Stromal cell of bone marrow (primary cell): ENCODE measurements around the gene SMARCAD1.
A peak's percentile ranks its signal among the peaks of the same experiment; 100 is the strongest.

Experiments used
- DNase-seq: peaks from one replicate; pipeline ENCODE4 v3.0.0-alpha.2; 2012; ENCODE audit warnings: low read depth

Gene SMARCAD1, protein sequence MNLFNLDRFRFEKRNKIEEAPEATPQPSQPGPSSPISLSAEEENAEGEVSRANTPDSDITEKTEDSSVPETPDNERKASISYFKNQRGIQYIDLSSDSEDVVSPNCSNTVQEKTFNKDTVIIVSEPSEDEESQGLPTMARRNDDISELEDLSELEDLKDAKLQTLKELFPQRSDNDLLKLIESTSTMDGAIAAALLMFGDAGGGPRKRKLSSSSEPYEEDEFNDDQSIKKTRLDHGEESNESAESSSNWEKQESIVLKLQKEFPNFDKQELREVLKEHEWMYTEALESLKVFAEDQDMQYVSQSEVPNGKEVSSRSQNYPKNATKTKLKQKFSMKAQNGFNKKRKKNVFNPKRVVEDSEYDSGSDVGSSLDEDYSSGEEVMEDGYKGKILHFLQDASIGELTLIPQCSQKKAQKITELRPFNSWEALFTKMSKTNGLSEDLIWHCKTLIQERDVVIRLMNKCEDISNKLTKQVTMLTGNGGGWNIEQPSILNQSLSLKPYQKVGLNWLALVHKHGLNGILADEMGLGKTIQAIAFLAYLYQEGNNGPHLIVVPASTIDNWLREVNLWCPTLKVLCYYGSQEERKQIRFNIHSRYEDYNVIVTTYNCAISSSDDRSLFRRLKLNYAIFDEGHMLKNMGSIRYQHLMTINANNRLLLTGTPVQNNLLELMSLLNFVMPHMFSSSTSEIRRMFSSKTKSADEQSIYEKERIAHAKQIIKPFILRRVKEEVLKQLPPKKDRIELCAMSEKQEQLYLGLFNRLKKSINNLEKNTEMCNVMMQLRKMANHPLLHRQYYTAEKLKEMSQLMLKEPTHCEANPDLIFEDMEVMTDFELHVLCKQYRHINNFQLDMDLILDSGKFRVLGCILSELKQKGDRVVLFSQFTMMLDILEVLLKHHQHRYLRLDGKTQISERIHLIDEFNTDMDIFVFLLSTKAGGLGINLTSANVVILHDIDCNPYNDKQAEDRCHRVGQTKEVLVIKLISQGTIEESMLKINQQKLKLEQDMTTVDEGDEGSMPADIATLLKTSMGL

DNA sequence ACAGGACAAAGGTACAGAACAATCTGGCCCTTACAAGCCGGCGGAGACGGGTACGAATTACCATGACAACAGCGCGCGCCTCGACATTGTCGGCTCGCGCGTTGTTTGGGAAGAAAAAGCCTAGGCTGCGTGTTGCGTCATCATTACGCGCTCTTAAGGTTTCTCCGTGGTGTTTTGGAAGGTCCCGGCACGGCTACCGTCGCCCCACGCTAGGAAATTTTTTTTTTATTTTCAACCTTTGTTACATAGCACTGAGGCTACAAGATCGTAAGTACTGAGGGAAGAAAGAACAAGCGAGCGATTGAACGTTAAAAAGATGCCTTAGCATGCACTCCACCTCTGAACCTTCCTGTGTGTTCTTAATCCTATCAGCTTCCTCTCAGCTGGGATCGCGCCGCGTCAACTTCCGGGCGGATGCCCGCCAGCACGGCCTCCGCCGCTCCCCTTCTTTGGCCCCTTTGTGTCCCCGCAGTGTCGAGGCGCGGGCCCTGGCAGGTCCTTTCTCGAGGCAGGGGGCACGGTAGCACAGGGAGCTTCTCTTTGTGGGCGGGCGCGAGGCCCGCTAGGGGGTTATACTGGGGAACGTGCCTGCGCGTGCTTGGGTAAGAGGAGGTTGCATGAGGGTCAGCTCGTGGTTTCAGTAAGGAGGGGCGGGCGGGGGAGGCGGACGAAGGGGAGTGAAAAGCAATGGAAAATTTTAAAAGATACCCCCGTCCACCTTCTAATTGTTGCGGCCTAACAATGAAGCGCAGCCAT lies at the start of gene SMARCAD1:
Gene SMARCAD1 (plus strand): TSS at position 397 of the 756 bp plus-strand sequence. CDS start 530 bp downstream, outside the sequence.
- peak; percentile 96 for DNase-seq

DNA sequence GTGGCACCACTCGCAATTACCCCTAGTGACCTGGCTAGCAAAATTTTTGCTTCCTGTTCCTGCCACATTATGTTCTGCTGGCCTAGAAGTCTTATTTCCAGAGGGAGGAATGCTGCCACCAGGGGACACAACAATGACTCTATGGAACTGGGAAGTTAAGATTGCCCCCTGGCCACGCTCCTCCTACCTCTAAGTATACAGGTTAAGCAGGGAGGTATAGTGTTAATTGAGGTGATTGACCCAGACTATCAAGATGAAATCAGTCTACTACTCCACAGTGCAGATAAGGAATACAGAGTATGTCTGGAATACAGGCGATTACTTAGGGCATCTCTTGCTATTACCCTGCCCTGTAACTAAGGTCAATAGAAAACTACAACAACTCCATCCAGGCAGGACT lies 48.8 kb upstream of the SMARCAD1 start:
- no peak for DNase-seq

GRCh38 chr4:94159790-94160189 lies 47.9 kb upstream of the SMARCAD1 start:
- DNase-seq = no peak

DNA sequence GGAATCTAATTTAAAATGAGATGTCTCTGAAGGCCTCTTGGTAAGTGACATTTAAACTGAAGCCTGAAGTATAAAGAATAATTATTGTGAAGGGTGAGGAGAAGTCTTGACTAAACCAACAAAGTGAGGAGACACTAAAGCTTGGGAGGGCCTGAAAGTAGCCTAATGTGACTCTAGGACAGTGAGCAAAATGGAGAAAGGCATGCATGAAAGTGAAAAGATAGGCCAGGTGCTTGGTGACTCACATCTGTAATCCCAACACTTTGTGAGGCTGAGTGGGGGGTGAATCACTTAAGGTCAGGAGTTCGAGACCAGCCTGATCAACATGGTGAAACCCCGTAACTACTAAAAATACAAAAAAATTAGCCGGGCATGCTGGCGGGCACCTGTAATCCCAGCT lies 46.9 kb upstream of the SMARCAD1 start:
- no peak for DNase-seq

GRCh38 chr4:94165256-94165655 lies 42.4 kb upstream of the SMARCAD1 start:
- no peak for DNase-seq

DNA sequence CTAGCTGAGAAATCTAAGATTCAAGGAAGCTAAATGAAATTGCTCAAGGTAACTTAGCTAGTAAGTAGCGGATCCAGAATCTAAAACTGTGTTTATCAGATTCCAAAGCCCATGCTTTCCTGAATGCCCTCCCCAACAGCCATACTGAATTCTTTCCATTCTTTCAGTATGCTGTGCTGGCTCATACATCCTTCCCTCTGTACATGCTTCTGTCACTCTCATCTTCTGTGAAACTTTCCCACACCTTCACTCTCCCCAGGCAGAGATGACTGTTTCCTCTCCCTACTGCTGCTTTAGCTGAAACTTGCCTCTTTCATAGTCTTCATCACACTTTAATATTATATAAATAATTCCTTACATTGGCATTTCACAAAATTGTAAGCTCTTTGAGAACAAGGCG lies 39.3 kb upstream of the SMARCAD1 start:
- DNase-seq = no peak

DNA sequence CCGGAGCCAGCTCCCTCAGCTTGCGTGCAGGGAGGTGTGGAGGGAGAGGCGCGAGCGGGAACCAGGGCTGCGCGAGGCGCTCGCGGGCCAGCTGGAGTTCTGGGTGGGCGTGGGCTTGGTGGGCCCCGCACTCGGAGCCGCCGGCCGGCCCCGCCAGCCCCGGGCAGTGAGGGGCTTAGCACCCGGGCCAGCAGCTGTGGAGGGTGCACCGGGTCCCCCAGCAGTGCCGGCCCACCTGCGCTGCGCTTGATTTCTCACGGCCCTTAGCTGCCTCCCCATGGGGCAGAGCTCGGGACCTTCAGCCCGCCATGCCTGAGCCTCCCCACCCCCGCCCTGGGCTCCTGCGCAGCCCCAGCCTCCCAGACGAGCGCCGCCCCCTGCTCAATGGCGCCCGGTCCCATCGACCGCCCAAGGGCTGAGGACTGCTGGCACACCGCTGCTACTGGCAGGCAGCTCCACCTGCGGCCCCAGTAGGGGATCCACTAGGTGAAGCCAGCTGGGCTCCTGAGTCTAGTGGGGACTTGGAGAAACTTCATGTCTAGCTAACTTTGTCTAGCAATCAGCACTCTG lies 37.8 kb upstream of the SMARCAD1 start:
- DNase-seq = no peak

DNA sequence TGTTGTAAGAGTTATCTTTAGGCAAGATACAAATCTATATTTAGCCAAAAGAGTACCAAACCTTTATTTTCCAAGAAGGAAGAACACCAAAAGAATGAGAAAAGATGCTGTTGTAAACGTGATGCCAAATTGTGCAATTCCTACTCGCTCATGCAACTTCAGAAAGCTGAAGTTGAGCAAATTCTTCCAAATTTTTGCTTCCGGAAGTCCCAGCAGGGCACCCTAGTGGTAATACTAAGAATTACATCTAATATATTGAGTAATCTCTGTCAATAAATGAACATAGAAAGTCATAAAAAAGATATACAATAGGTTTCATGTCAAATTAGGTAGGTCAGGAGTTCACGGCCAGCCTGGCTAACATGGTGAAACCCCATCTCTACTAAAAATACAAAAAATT lies 36.0 kb upstream of the SMARCAD1 start:
- no peak for DNase-seq

- DNase-seq = no peak
Measured at GRCh38 chr4:94175553-94176261, 32.0 kb upstream of the SMARCAD1 start.

DNA sequence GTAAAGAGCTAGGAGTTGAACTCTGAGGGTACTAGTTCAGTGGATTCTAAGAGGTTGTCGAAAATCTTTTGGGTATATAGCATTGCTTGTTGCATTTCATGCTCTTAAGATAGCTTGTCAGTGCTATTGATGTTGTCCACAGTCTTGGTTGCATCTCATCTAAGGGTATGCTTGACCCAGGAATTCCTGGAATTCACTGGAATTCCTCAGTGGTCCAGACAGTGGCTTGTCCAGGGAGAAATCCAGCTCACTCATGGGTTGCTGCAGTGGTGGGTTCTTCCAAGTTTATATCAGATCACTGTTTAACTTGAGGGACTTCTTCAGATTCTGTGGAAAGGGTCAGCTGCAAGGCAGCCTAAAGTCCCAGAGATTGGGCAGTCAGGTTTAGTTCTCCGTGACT lies 29.8 kb upstream of the SMARCAD1 start:
- DNase-seq = no peak

DNA sequence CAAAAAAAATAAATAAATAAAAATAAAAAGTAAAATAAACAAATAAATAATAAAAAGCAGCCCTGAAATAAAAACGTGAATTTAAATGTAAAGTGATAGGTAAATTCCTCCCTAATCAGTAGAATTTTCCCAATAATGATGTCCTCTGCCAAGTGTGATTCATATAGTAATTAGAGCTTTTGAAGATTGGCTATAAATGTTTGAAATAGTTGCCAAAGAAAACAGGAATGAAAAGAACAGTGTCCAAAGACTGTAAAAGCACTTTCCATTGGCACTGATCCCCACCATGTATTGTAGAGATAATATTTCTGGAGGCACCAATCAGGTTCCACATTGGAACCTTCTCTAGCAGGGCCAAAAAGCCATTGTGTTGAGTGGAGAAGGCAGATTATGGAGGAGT lies 25.9 kb upstream of the SMARCAD1 start:
- no peak for DNase-seq

DNA sequence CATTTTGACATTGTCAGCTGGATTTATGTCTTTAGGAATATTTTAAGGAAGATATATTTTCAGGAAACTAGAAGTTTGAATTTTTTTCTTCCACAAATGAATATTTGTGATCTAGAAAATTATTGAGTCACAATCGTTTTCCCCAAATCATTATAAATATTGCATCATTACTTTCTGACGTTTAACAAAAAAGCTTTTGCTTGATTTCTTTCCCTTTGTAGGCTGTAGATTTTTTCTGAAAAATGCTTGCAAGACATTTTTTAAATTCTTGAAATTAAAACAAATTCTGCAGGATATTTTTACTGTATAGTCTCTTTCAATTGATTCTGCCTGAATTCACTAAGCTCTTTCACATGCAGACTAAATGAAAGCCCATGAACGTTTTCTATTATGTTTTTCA lies 4.9 kb upstream of the SMARCAD1 start:
- DNase-seq = no peak

- DNase-seq = no peak
Measured at GRCh38 chr4:94208266-94208665, 601 bp downstream of the SMARCAD1 start.

DNA sequence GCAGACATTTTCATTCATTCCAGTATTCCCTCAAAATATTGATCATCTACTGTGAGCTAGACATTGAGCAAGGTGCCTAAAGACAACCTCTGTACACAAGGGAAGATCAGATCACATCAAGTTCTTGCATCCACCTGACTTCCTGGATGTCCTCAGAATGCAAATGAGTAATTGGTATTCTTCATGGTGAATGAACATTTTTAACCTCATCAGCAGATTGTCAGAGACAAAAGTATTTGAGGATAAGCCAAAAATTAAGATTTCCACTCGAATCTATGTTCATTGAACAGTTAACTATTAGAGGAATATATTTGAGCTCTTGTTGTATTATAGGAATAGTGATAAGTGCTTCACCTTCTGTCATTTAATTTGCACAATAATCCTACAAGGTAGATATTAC lies 1.3 kb downstream of the SMARCAD1 start:
- no peak for DNase-seq

DNA sequence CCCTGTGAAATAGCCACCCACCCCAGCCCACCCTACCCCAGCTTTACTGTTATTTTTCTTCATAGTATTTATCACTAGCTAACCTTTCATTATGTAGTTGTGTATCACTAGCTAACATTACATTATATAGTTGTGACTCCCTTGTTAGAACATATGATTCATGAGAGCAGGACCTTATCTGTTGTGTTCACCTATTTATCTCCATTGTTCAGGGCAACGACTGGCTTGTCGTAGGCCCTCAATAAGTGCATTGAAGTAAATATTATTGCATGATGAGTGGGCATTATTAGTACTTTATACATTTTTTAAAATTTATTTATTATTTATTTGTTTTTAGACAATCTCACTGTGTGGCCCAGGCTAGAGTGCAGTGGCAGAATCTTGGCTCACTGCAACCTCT lies 4.2 kb downstream of the SMARCAD1 start:
- no peak for DNase-seq

DNA sequence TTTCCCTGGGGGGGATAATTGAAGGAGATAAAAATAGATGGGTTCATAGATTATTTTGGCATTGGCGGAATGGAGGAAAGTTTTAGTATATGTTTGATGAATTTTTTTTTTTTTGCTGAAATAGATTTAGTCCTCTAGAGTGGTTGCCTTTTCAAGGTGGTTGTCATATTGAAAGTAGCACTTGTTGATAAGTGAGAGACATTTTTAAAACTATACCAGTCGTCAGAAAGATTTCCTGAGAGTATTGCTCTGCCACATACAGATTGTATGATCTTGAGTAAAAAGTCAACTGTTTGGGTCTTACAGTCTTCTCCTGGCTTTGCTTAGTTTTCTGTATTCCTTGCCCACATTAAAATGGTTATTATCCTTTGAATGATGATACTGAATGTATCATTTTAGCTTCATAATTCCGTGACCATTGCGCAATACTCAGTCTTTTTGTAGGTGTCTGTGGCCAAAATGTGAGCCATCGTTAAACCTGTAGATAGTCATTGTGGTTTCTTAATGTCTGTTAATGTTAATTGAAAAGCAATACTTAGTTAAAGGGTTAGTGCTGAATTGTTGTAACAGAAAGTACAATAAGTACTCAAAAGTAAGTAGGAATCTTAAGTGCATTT lies 7.1 kb downstream of the SMARCAD1 start:
- DNase-seq = no peak

GRCh38 chr4:94216394-94216793 lies 8.7 kb downstream of the SMARCAD1 start:
- DNase-seq = no peak

- DNase-seq = no peak
Measured at GRCh38 chr4:94219402-94219801, 11.7 kb downstream of the SMARCAD1 start.

GRCh38 chr4:94221916-94222315 lies 14.3 kb downstream of the SMARCAD1 start:
- no peak for DNase-seq

- no peak for DNase-seq
Measured at GRCh38 chr4:94225449-94225848, 17.8 kb downstream of the SMARCAD1 start.

GRCh38 chr4:94226763-94227162 lies 19.1 kb downstream of the SMARCAD1 start:
- DNase-seq = no peak
